HEK293 (cell line): ENCODE measurements around the gene CBX1.

ENCODE experiments used
- BCL11B ChIP-seq: fragments of 450-650 bp; formaldehyde crosslinking; IDR thresholded peaks from 2 replicates; pipeline ENCODE4 v1.5.1; 2016; ENCODE audit warnings: low read depth, missing biosample characterization, missing genetic modification characterization
- GLI4 ChIP-seq: fragments of 450-650 bp; formaldehyde crosslinking; IDR thresholded peaks from 2 replicates; pipeline ENCODE4 v1.5.1; 2016; ENCODE audit warnings: missing biosample characterization, missing genetic modification characterization
- KLF1 ChIP-seq: fragments of 450-650 bp; formaldehyde crosslinking; IDR thresholded peaks from 2 replicates; pipeline ENCODE4 v1.5.1; 2016; ENCODE audit warnings: missing biosample characterization, missing genetic modification characterization
- PATZ1 ChIP-seq: fragments of 450-650 bp; formaldehyde crosslinking; IDR thresholded peaks from 2 replicates; pipeline ENCODE4 v1.5.1; 2016; ENCODE audit warnings: missing biosample characterization, missing genetic modification characterization
- TRIM28 ChIP-seq: IDR thresholded peaks from 2 replicates; pipeline ENCODE4 v1.6.1; 2011; ENCODE audit warnings: low read length, control low read depth, borderline replicate concordance
- ZBTB26 ChIP-seq: fragments of 450-650 bp; formaldehyde crosslinking; optimal IDR thresholded peaks from 2 replicates; pipeline ENCODE3; 2016; ENCODE audit warnings: missing biosample characterization, mild to moderate bottlenecking, missing genetic modification characterization
- ZFHX2 ChIP-seq: fragments of 450-650 bp; formaldehyde crosslinking; conservative IDR thresholded peaks from 2 replicates; pipeline ENCODE4 v1.5.1; 2016; ENCODE audit warnings: missing biosample characterization, missing genetic modification characterization
- ZNF133 ChIP-seq: fragments of 450-650 bp; formaldehyde crosslinking; IDR thresholded peaks from 2 replicates; pipeline ENCODE4 v1.5.1; 2016; ENCODE audit warnings: missing biosample characterization, missing genetic modification characterization
- ZNF157 ChIP-seq: fragments of 450-650 bp; formaldehyde crosslinking; IDR thresholded peaks from 2 replicates; pipeline ENCODE4 v1.5.1; 2016; ENCODE audit warnings: missing biosample characterization, missing genetic modification characterization
- ZNF169 ChIP-seq: fragments of 450-650 bp; formaldehyde crosslinking; IDR thresholded peaks from 2 replicates; pipeline ENCODE4 v1.5.1; 2016; ENCODE audit warnings: missing biosample characterization, missing genetic modification characterization
- ZNF221 ChIP-seq: fragments of 450-650 bp; formaldehyde crosslinking; IDR thresholded peaks from 2 replicates; pipeline ENCODE4 v1.5.1; 2017; ENCODE audit warnings: missing biosample characterization, missing genetic modification characterization, borderline replicate concordance
- ZNF23 ChIP-seq: fragments of 450-650 bp; formaldehyde crosslinking; IDR thresholded peaks from 2 replicates; pipeline ENCODE4 v1.5.1; 2016; ENCODE audit warnings: missing biosample characterization, missing genetic modification characterization, borderline replicate concordance
- ZNF248 ChIP-seq: fragments of 450-650 bp; formaldehyde crosslinking; IDR thresholded peaks from 2 replicates; pipeline ENCODE4 v1.5.1; 2017; ENCODE audit warnings: missing biosample characterization, missing genetic modification characterization
- ZNF302 ChIP-seq: fragments of 450-650 bp; formaldehyde crosslinking; IDR thresholded peaks from 2 replicates; pipeline ENCODE4 v1.5.1; 2016; ENCODE audit warnings: missing biosample characterization, missing genetic modification characterization, low read depth
- ZNF350 ChIP-seq: fragments of 450-650 bp; formaldehyde crosslinking; IDR thresholded peaks from 2 replicates; pipeline ENCODE4 v1.5.0; 2017; ENCODE audit warnings: missing biosample characterization, mild to moderate bottlenecking, missing genetic modification characterization
- ZNF48 ChIP-seq: fragments of 450-650 bp; formaldehyde crosslinking; IDR thresholded peaks from 2 replicates; pipeline ENCODE4 v1.5.1; 2016; ENCODE audit warnings: missing biosample characterization, missing genetic modification characterization
- ZNF596 ChIP-seq: fragments of 450-650 bp; IDR thresholded peaks from 2 replicates; pipeline ENCODE4 v1.5.0; 2018; ENCODE audit warnings: missing biosample characterization, mild to moderate bottlenecking, missing genetic modification characterization, moderate library complexity
- ZNF610 ChIP-seq: fragments of 450-650 bp; formaldehyde crosslinking; IDR thresholded peaks from 2 replicates; pipeline ENCODE4 v1.5.1; 2016; ENCODE audit warnings: missing biosample characterization, missing genetic modification characterization, borderline replicate concordance
- ZNF629 ChIP-seq: fragments of 450-650 bp; formaldehyde crosslinking; IDR thresholded peaks from 2 replicates; pipeline ENCODE4 v1.5.1; 2017; ENCODE audit warnings: missing biosample characterization, missing genetic modification characterization
- ZNF639 ChIP-seq: fragments of 450-650 bp; formaldehyde crosslinking; IDR thresholded peaks from 2 replicates; pipeline ENCODE4 v1.5.1; 2016; ENCODE audit warnings: missing biosample characterization, missing genetic modification characterization
- ZNF677 ChIP-seq: fragments of 450-650 bp; IDR thresholded peaks from 2 replicates; pipeline ENCODE4 v1.5.0; 2018; ENCODE audit warnings: missing biosample characterization, mild to moderate bottlenecking, missing genetic modification characterization, moderate library complexity
- ZNF777 ChIP-seq: fragments of 450-650 bp; formaldehyde crosslinking; IDR thresholded peaks from 2 replicates; pipeline ENCODE4 v1.5.1; 2017; ENCODE audit warnings: missing biosample characterization, missing genetic modification characterization, borderline replicate concordance
- ZNF837 ChIP-seq: fragments of 450-650 bp; formaldehyde crosslinking; IDR thresholded peaks from 2 replicates; pipeline ENCODE4 v1.5.1; 2016; ENCODE audit warnings: missing biosample characterization, missing genetic modification characterization
- ZSCAN23 ChIP-seq: fragments of 450-650 bp; formaldehyde crosslinking; IDR thresholded peaks from 2 replicates; pipeline ENCODE4 v1.5.1; 2016; ENCODE audit warnings: missing biosample characterization, missing genetic modification characterization
- TF ChIP-seq, protein P1 (sequence below): fragments of 450-650 bp; formaldehyde crosslinking; IDR thresholded peaks from 2 replicates; pipeline ENCODE4 v1.5.1; 2016; ENCODE audit warnings: missing biosample characterization, missing genetic modification characterization
- TF ChIP-seq, protein P2 (sequence below): fragments of 450-650 bp; formaldehyde crosslinking; IDR thresholded peaks from 2 replicates; pipeline ENCODE4 v1.5.1; 2016; ENCODE audit warnings: missing biosample characterization, missing genetic modification characterization
- TF ChIP-seq, protein P3 (sequence below): fragments of 450-650 bp; formaldehyde crosslinking; IDR thresholded peaks from 2 replicates; pipeline ENCODE4 v1.5.1; 2016; ENCODE audit warnings: missing biosample characterization, missing genetic modification characterization
- TF ChIP-seq, protein P4 (sequence below): fragments of 450-650 bp; formaldehyde crosslinking; conservative IDR thresholded peaks from 2 replicates; pipeline ENCODE4 v1.5.1; 2016; ENCODE audit warnings: low read depth, missing biosample characterization, missing genetic modification characterization

Gene CBX1

DNA sequence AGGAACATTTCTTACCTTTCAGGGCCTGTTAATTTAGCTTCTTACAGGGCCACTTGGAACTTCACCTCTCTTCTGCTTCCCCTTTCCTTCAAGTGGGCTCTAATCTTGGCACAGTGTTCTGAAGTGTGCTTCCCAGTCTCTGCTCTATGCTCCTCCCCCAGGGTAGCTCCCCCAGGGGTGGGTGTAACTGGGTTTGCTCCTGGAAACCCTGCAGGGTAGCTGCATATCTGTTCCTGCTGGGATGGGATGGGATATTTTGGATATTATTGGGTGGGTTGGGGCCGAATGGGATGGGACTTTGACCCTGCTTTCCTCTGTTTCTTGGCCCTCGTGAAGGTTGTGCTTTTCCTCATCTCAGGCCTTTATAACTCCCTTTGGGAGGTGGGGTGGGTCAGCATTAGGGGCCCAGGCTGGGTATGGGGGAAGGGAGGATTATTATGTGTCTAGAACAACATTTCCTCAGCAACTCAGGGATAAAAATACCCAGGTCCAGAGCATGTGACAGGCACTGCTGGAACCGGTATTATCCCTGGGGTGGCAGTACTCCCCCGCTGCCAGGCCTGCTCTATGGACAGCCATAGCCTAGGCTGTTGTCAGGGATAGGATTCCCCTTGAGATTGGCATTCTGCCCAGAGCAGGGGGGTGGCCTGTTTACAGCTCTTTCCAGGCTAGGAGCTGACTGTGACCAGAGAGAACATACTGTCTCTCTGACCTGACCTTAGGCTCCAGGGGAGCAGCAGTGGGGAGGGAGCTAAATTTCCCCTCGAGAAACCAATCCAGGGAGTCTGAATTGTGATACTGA, 48.1 kb downstream of the CBX1 start (continued):
- TF ChIP-seq ZNF777 (tag by site-specific recombination) = no peak
- TF ChIP-seq ZNF596 = no peak
- no peak for TF ChIP-seq ZNF133
- no peak for TF ChIP-seq ZNF48 (tag by site-specific recombination)
- TF ChIP-seq, protein P1, sequence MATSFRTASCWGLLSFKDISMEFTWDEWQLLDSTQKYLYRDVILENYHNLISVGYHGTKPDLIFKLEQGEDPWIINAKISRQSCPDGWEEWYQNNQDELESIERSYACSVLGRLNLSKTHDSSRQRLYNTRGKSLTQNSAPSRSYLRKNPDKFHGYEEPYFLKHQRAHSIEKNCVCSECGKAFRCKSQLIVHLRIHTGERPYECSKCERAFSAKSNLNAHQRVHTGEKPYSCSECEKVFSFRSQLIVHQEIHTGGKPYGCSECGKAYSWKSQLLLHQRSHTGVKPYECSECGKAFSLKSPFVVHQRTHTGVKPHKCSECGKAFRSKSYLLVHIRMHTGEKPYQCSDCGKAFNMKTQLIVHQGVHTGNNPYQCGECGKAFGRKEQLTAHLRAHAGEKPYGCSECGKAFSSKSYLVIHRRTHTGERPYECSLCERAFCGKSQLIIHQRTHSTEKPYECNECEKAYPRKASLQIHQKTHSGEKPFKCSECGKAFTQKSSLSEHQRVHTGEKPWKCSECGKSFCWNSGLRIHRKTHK (tag by site-specific recombination) = no peak
- no peak for TF ChIP-seq ZNF169
- TF ChIP-seq ZNF302 (tag by site-specific recombination) = no peak
- no peak for TF ChIP-seq ZNF639 (tag by site-specific recombination)
- TF ChIP-seq, protein P2, sequence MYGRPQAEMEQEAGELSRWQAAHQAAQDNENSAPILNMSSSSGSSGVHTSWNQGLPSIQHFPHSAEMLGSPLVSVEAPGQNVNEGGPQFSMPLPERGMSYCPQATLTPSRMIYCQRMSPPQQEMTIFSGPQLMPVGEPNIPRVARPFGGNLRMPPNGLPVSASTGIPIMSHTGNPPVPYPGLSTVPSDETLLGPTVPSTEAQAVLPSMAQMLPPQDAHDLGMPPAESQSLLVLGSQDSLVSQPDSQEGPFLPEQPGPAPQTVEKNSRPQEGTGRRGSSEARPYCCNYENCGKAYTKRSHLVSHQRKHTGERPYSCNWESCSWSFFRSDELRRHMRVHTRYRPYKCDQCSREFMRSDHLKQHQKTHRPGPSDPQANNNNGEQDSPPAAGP (tag by site-specific recombination) = no peak
- TF ChIP-seq ZBTB26 (tag by site-specific recombination) = no peak
- TF ChIP-seq ZNF23 (tag by site-specific recombination) = no peak
- no peak for TF ChIP-seq ZNF837 (tag by site-specific recombination)
- no peak for TF ChIP-seq ZNF248 (tag by site-specific recombination)
- TF ChIP-seq ZNF629 (tag by site-specific recombination) = no peak; the same call in 1 of the 2 replicates
- 0 out of 2 replicates have a peak, but pooled peaks have one; percentile 11 for TF ChIP-seq ZSCAN23 (tag by site-specific recombination)
- TF ChIP-seq ZFHX2 (tag by site-specific recombination) = peak; percentile 28; the same call in 1 of the 2 replicates
- TF ChIP-seq, protein P3, sequence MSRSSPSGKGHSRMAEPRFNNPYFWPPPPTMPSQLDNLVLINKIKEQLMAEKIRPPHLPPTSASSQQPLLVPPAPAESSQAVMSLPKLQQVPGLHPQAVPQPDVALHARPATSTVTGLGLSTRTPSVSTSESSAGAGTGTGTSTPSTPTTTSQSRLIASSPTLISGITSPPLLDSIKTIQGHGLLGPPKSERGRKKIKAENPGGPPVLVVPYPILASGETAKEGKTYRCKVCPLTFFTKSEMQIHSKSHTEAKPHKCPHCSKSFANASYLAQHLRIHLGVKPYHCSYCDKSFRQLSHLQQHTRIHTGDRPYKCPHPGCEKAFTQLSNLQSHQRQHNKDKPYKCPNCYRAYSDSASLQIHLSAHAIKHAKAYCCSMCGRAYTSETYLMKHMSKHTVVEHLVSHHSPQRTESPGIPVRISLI (tag by site-specific recombination) = no peak
- no peak for TF ChIP-seq BCL11B (tag by site-specific recombination)
- TF ChIP-seq PATZ1 (tag by site-specific recombination) = peak; percentile 94
- no peak for TF ChIP-seq GLI4
- TF ChIP-seq ZNF157 (tag by site-specific recombination) = no peak
- no peak for TF ChIP-seq ZNF221 (tag by site-specific recombination)
- TF ChIP-seq TRIM28 = no peak
- TF ChIP-seq, protein P4, sequence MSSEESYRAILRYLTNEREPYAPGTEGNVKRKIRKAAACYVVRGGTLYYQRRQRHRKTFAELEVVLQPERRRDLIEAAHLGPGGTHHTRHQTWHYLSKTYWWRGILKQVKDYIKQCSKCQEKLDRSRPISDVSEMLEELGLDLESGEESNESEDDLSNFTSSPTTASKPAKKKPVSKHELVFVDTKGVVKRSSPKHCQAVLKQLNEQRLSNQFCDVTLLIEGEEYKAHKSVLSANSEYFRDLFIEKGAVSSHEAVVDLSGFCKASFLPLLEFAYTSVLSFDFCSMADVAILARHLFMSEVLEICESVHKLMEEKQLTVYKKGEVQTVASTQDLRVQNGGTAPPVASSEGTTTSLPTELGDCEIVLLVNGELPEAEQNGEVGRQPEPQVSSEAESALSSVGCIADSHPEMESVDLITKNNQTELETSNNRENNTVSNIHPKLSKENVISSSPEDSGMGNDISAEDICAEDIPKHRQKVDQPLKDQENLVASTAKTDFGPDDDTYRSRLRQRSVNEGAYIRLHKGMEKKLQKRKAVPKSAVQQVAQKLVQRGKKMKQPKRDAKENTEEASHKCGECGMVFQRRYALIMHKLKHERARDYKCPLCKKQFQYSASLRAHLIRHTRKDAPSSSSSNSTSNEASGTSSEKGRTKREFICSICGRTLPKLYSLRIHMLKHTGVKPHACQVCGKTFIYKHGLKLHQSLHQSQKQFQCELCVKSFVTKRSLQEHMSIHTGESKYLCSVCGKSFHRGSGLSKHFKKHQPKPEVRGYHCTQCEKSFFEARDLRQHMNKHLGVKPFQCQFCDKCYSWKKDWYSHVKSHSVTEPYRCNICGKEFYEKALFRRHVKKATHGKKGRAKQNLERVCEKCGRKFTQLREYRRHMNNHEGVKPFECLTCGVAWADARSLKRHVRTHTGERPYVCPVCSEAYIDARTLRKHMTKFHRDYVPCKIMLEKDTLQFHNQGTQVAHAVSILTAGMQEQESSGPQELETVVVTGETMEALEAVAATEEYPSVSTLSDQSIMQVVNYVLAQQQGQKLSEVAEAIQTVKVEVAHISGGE (tag by site-specific recombination) = no peak
- no peak for TF ChIP-seq ZNF677 (tag by site-specific recombination)
- peak; percentile 56; the same call in 1 of the 2 replicates for TF ChIP-seq KLF1 (tag by site-specific recombination)
- TF ChIP-seq ZNF350 (tag by site-specific recombination) = no peak
- no peak for TF ChIP-seq ZNF610 (tag by site-specific recombination)
